Spleen (tissue), 7 donors: Measurements from ENCODE around the gene CHD5.

Source experiments
- POLR2AphosphoS5 ChIP-seq, 3 donors: sonication (generic); formaldehyde crosslinking; IDR thresholded peaks; one replicate each; pipeline ENCODE4 v1.5.1; 2017; ENCODE audit warnings: antibody characterized with exemption in 3 of 3
- TF ChIP-seq, protein P1 (sequence below), 11 experiments: fragments of 200-600 bp in 7 of 11; fragments of 450-650 bp in 4 of 11; sonication (generic) in 4 of 11; IDR thresholded peaks in 8 of 11; conservative IDR thresholded peaks in 3 of 11; 1 replicate in 7 of 11; 2 replicates in 4 of 11; pipeline versions ENCODE4 v1.4.0 to v1.8.0; 2016 to 2021; ENCODE audit warnings: antibody characterized with exemption in 11 of 11, inconsistent platforms in 4 of 11, mild to moderate bottlenecking in 1 of 11
- donor health status: DM: no; HTN: no; CAD: no; lungs with moderate emphysema.
- donor health status: DM: no; HTN: no; CAD: no.
- donor health status: DM: no; HTN: no; CAD: no.

DNA sequence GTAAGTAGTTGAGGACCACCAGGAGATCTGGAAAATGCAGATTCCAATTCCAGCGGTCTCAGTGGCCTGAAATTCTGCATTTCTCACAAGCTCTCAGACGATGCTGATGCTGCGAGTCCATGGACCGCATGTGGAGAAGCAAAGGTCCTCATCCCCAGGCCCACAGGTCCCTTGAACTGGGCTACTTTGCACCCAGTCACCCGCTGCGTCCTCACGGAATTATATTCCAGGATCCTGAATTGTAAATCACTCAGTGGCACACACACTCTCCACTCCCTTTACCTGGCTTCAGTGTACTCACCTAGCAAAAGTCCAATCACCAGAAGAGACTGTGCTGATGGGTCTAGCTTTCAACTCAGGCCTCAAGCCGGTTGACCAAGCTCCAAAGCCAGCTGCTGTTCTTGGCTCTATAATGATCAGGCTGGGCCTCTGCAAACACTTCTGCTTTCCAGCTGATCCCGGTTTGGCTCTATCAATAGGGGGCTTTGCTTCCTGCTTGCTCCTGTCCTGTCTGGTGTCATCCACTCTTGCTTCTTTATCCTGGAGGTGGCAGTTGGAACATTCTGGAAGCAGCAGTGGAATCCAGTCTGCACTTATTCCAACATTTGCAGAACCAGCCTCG lies 20.2 kb upstream of the CHD5 start:
- TF ChIP-seq, protein P1, sequence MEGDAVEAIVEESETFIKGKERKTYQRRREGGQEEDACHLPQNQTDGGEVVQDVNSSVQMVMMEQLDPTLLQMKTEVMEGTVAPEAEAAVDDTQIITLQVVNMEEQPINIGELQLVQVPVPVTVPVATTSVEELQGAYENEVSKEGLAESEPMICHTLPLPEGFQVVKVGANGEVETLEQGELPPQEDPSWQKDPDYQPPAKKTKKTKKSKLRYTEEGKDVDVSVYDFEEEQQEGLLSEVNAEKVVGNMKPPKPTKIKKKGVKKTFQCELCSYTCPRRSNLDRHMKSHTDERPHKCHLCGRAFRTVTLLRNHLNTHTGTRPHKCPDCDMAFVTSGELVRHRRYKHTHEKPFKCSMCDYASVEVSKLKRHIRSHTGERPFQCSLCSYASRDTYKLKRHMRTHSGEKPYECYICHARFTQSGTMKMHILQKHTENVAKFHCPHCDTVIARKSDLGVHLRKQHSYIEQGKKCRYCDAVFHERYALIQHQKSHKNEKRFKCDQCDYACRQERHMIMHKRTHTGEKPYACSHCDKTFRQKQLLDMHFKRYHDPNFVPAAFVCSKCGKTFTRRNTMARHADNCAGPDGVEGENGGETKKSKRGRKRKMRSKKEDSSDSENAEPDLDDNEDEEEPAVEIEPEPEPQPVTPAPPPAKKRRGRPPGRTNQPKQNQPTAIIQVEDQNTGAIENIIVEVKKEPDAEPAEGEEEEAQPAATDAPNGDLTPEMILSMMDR (IDR thresholded peaks at IDR 0.05 in 8 of 11, conservative IDR thresholded peaks at IDR 0.05 in 3 of 11): no peak
- TF ChIP-seq POLR2AphosphoS5 (IDR thresholded peaks at IDR 0.05): no peak
